ACC112 (cell line): ENCODE data around the gene KIF25.

Source experiments
- H2AFZ ChIP-seq: fragments of 200-600 bp; sonication (generic); one replicate; pipeline ENCODE4 v1.6.0; 2017; ENCODE audit warnings: antibody characterized with exemption, low read length; ENCODE audit not compliant: unreplicated experiment
- H3K27ac ChIP-seq: fragments of 200-600 bp; sonication (generic); 2 replicates; pipeline ENCODE4 v1.5.1; 2014; ENCODE audit warnings: low read depth, mild to moderate bottlenecking, antibody characterized with exemption, low read length, moderate library complexity
- H3K27me3 ChIP-seq: fragments of 200-600 bp; sonication (generic); 2 replicates; pipeline ENCODE4 v1.6.1; 2014; ENCODE audit warnings: mild to moderate bottlenecking, antibody characterized with exemption, low read length, moderate library complexity, mixed read lengths; ENCODE audit not compliant: insufficient read depth
- H3K36me3 ChIP-seq: fragments of 200-600 bp; sonication (generic); 2 replicates; pipeline ENCODE4 v1.6.1; 2016; ENCODE audit warnings: mild to moderate bottlenecking, antibody characterized with exemption, low read length, moderate library complexity, mixed read lengths; ENCODE audit not compliant: insufficient read depth
- H3K4me1 ChIP-seq: fragments of 200-600 bp; sonication (generic); one replicate; pipeline ENCODE4 v1.6.1; 2016; ENCODE audit warnings: low read length, mixed read lengths; ENCODE audit not compliant: insufficient read depth, unreplicated experiment, control insufficient read depth
- H3K4me3 ChIP-seq: fragments of 200-600 bp; sonication (generic); 2 replicates; pipeline ENCODE4 v1.5.1; 2014; ENCODE audit warnings: mild to moderate bottlenecking, low read depth, low read length
- H3K79me2 ChIP-seq: fragments of 200-600 bp; sonication (generic); one replicate; pipeline ENCODE4 v1.6.0; 2016; ENCODE audit warnings: low read length; ENCODE audit not compliant: control insufficient read depth, unreplicated experiment, insufficient read depth

Gene KIF25

GRCh38 chr6:168053086-168053956, 55.9 kb downstream of the KIF25 start:
- Histone ChIP-seq H2AFZ (no peak overlapping the region), H3K4me3 (no peak overlapping the region), H3K4me1 (no peaks in the 10 kb centered on the region), H3K27ac (no peak overlapping the region), H3K36me3 (no peaks in the 10 kb centered on the region), H3K27me3 (no peaks in the 10 kb centered on the region), H3K79me2 (no peaks in the 10 kb centered on the region)

GRCh38 chr6:168053957-168054471, 56.5 kb downstream of the KIF25 start:
- Histone ChIP-seq H3K27me3 (no peaks in the 10 kb centered on the region), H2AFZ (no peak overlapping the region), H3K4me1 (no peaks in the 10 kb centered on the region), H3K36me3 (no peaks in the 10 kb centered on the region), H3K4me3 (no peak overlapping the region), H3K27ac (no peak overlapping the region), H3K79me2 (no peaks in the 10 kb centered on the region)

- Histone ChIP-seq H3K4me3 (no peak overlapping the region), H3K27ac (no peak overlapping the region), H3K36me3 (no peaks in the 10 kb centered on the region), H2AFZ (no peak overlapping the region), H3K79me2 (no peaks in the 10 kb centered on the region), H3K4me1 (no peaks in the 10 kb centered on the region), H3K27me3 (no peaks in the 10 kb centered on the region)
Measured at GRCh38 chr6:168054765-168055560, 57.5 kb downstream of the KIF25 start.

- Histone ChIP-seq H3K4me3 (no peak overlapping the region), H2AFZ (no peak overlapping the region), H3K4me1 (no peaks in the 10 kb centered on the region), H3K27me3 (no peaks in the 10 kb centered on the region), H3K79me2 (no peaks in the 10 kb centered on the region), H3K27ac (no peak overlapping the region), H3K36me3 (no peaks in the 10 kb centered on the region)
Measured at GRCh38 chr6:168055696-168056489, 58.4 kb downstream of the KIF25 start.

- Histone ChIP-seq H3K27me3 (no peaks in the 10 kb centered on the region), H2AFZ (no peak overlapping the region), H3K27ac (no peak overlapping the region), H3K4me1 (no peaks in the 10 kb centered on the region), H3K36me3 (no peaks in the 10 kb centered on the region), H3K79me2 (no peaks in the 10 kb centered on the region), H3K4me3 (no peak overlapping the region)
Measured at GRCh38 chr6:168056892-168057527, 59.5 kb downstream of the KIF25 start.

GRCh38 chr6:168057836-168058235, 60.4 kb downstream of the KIF25 start:
- H3K27ac ChIP-seq = no peak overlapping the region
- no peaks in the 10 kb centered on the region for H3K4me1 ChIP-seq
- H3K36me3 ChIP-seq = no peaks in the 10 kb centered on the region
- H2AFZ ChIP-seq = no peak overlapping the region
- H3K4me3 ChIP-seq = no peak overlapping the region
- no peaks in the 10 kb centered on the region for H3K79me2 ChIP-seq
- no peaks in the 10 kb centered on the region for H3K27me3 ChIP-seq

- no peak overlapping the region for H3K27ac ChIP-seq
- H2AFZ ChIP-seq = no peak overlapping the region
- H3K27me3 ChIP-seq = no peaks in the 10 kb centered on the region
- no peaks in the 10 kb centered on the region for H3K36me3 ChIP-seq
- H3K4me3 ChIP-seq = no peak overlapping the region
- no peaks in the 10 kb centered on the region for H3K79me2 ChIP-seq
- H3K4me1 ChIP-seq = no peaks in the 10 kb centered on the region
Measured at GRCh38 chr6:168058691-168059551, 61.5 kb downstream of the KIF25 start.

GRCh38 chr6:168060521-168060931, 63.1 kb downstream of the KIF25 start:
- no peaks in the 10 kb centered on the region for H3K27me3 ChIP-seq
- no peak overlapping the region for H3K27ac ChIP-seq
- no peaks in the 10 kb centered on the region for H3K4me1 ChIP-seq
- H3K36me3 ChIP-seq = no peaks in the 10 kb centered on the region
- H3K79me2 ChIP-seq = no peaks in the 10 kb centered on the region
- no peak overlapping the region for H3K4me3 ChIP-seq
- H2AFZ ChIP-seq = no peak overlapping the region

- Histone ChIP-seq H3K36me3 (no peaks in the 10 kb centered on the region), H3K4me1 (no peaks in the 10 kb centered on the region), H3K79me2 (no peaks in the 10 kb centered on the region), H3K4me3 (no peak overlapping the region), H3K27me3 (no peaks in the 10 kb centered on the region), H3K27ac (no peak overlapping the region), H2AFZ (no peak overlapping the region)
Measured at GRCh38 chr6:168061269-168062210, 64.1 kb downstream of the KIF25 start.
